GM20431 (cell line): ENCODE data around the gene NAXE.

Experiments
- in situ Hi-C: fragments of 300-500 bp; cut with MseI, MboI; formaldehyde crosslinking; loops from one replicate; pipeline ENCODE4 v1.15.0; 2020; ENCODE audit warnings: low sequenced_read_pairs; ENCODE audit not compliant: unreplicated experiment

Gene NAXE

DNA sequence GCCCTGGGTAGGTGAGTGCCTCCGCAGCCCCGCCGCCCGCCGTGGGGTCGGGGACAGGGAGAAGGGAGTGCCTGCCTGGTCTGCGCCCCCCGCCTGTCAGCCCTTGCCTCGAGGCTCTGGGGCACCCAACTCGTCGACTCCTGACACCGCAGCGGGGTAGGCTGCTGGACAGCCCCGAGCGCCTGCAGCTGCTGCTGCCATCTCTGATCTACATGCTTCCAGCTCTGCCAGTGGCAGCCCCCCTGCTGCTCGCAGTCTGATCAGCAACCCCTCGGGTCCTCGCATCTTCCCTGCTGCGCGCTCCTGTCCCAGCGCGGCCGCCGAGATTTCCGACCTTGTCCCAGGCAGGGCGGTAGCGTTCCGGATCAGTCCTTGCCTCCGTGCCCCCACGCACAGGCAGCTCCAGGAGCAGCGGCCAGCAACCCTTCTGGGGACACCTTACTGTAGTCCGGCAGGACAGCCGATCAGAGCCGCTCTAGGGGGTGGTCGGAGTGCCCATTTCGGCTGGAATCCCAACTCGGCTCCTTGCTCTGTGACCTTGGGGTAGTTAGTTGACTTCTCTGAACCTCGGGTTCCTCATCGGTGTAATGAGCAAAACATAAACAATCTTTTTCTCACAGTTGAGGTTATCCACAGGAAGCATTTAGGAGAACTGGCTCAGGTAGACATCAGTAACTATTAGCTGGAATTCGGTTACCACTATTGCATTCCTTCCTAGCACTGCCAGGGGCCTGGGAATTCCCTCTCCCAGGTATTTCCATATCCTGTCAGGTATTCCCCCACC is 50.9 kb downstream of the NAXE start:
- in situ Hi-C loops = no loop called here

DNA sequence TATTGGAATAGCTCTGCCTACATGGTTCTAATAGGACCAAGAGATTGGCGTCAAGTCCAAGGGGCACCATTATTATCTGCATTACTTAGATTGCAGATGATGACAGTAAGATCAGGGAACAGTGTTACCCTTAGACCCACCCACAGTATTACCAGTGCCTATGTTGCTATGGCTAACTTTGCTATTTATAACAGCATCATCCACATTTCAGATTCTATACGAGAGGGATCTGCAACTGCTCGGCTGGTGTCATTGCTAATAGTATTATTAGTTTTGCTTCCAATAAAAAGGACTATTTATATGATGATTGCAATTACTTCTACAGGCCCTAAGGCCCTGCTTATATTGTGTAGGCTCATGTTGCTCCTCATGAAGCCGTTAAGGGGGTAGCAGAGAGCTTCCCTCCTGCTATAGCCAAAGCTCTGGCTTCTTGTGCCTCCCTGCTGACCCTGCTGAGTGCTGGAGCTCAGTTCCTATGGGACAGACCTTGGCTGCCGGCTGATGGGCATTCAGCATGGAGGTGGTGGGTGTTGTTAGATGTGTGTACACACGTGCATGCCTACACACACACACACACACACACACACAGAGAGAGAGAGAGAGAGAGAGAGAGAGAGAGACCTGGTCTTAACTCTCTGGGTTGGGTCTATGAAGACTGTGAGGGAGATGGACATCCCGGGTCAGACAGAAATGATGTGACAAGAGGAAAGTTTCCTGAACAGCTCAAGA is 51.6 kb downstream of the NAXE start:
- in situ Hi-C loops = no loop called here

DNA sequence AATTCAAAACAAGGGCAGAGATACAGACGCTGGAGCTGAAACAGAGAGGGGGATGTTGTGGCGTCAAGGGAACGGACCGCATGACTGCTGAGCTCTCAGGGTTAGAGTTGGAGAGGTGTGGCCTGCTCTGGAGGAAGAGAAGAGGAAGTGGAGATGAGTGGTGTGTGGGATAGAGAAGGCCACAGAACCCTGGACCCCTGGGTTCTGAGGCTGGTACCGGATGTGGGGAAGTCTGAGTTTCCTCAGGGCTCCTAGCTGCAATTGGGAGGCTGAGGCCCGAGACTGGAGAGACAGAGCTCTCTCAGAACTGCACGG is 52.2 kb downstream of the NAXE start:
- in situ Hi-C loops = no loop called here
